GM12873 (cell line): ENCODE results near the gene TUBGCP3.

Experiments used
- CTCF ChIP-seq: IDR thresholded peaks from 2 replicates; pipeline ENCODE4 v1.5.1; 2012; ENCODE audit warnings: low read depth, mild to moderate bottlenecking, moderate library complexity, low read length, control low read depth; ENCODE audit not compliant: insufficient read depth; ENCODE audit errors: missing control alignments

The TUBGCP3 gene

DNA sequence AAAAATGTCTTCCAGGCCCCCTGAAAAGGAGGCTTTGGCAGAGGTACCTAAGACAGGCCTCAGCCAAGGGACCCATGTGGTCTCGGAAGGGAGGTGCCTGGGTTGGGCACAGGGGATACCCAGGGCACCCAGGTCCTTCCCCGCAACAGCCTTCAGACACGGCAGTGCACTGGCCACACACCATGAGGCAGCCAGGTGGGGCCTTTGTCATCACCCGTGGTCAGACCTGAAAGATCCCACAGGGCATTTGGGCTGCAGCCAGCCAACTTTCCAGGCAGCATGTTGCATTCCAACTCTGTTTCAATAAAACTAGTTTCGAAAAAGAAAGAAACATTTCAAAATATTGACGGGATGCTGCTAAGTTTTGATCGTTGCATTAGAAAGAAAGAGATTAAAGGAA, 4.7 kb upstream of the TUBGCP3 start:
- no peak for TF ChIP-seq CTCF

DNA sequence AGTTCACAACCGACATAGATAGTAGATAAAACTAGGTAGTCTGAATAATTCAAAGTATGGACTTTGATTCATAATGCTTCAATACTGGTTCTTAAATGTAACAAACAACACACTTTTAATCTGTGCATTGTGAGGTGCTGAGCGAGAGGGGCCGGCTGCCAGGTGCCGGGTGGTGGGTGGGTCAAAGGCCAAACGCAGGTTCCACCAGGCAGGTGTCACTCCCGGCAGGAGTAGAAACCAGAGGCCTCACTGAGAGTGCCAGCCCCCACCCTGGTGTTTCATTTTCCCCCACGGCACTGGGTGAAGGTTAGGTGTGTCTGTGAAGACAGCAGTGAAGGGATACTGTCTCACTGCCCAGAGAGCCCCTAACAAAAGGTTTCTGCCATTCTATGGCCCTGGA, 4.2 kb upstream of the TUBGCP3 start:
- TF ChIP-seq CTCF: no peak

- no peak for TF ChIP-seq CTCF
These were observed 741 bp upstream of the TUBGCP3 start for GRCh38 chr13:112588490-112589297.

DNA sequence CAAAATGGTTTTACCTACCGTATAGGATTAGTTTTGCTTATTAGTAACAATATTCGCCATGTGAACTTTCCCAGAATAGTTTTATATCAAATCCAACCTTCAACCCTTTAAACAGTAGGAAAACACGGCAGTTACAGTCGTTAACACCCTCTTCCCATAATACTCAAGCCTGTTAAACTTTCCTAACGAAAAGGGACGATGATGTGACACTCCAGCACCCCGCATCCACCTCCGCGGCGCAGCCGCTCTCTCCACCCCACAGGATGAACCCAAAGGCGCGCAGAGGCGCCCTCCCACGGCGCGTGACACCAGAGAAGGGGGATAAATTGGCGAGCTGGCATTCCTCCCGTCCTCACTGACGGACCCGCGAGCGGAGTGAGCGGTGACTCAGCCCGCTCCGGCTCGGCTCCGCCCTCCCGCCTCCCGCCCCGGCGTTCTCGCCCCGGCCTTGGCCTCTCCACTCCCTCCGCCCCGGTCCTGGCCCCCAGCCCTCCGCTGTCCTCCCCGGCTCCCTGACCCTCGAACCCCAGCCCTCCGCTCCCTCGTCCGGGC, 665 bp downstream of the TUBGCP3 start:
- peak; percentile 16 for TF ChIP-seq CTCF

- no peak for TF ChIP-seq CTCF
These were observed 1.5 kb downstream of the TUBGCP3 start for GRCh38 chr13:112586334-112586960.

DNA sequence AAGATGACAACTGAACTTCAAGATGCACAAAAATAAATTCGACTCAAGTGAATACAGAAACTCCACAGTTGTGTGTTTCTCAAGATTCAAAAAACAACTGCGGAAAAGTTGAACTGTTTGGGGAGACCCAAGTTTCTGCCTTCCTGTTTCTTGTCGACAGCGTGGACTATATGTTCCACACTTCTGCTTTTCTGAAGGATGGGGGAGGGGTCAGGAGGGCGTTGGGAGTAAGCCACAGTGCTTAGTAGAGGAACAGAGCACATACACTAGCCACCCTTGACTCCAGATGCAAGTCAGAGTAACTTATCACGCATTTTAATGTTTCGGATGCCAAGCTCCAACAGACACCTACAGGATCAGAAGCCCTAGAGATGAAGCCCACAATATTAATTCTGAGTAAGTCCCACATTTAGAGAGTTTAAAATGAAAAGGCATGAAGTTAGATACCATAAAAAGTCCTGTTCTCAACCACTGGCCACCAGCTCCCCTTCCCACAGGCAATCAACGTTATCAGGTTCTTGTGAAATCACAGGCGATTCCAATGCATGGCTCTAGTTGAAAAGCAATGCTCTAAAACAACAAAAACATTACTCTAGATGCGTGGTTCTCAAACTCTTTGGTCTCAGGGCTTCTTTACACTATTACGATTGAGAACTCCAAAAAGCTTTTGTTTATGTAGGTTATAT, 4.2 kb downstream of the TUBGCP3 start:
- no peak for TF ChIP-seq CTCF

- no peak for TF ChIP-seq CTCF
These were observed 5.7 kb downstream of the TUBGCP3 start for GRCh38 chr13:112582263-112582662.
